Spleen (tissue), 7 donors: ENCODE results near the gene ZNF646.

Experiments used
- CTCF ChIP-seq, 11 experiments: fragments of 200-600 bp in 7 of 11; fragments of 450-650 bp in 4 of 11; sonication (generic) in 4 of 11; IDR thresholded peaks in 8 of 11; conservative IDR thresholded peaks in 3 of 11; 1 replicate in 7 of 11; 2 replicates in 4 of 11; pipeline versions ENCODE4 v1.4.0 to v1.8.0; 2016 to 2021; ENCODE audit warnings: antibody characterized with exemption in 11 of 11, inconsistent platforms in 4 of 11, mild to moderate bottlenecking in 1 of 11
- POLR2AphosphoS5 ChIP-seq, 3 donors: sonication (generic); formaldehyde crosslinking; IDR thresholded peaks; one replicate each; pipeline ENCODE4 v1.5.1; 2017; ENCODE audit warnings: antibody characterized with exemption in 3 of 3
- donor health status: DM: no; HTN: no; CAD: no; lungs with moderate emphysema.
- donor health status: DM: no; HTN: no; CAD: no.
- donor health status: DM: no; HTN: no; CAD: no.

GRCh38 chr16:31110106-31111034 lies 36.1 kb downstream of the ZNF646 start:
- no peak for TF ChIP-seq CTCF (IDR thresholded peaks at IDR 0.05 in 8 of 11, conservative IDR thresholded peaks at IDR 0.05 in 3 of 11)
- TF ChIP-seq POLR2AphosphoS5 (IDR thresholded peaks at IDR 0.05): no peak
